Neuron (in vitro differentiated cells): ENCODE measurements around the gene ANKEF1.

Source experiments
- H2AFZ ChIP-seq: one replicate; pipeline ENCODE4 v1.6.1; 2013; ENCODE audit warnings: low read depth, mild to moderate bottlenecking, inconsistent platforms, low read length, moderate library complexity
- H3K27me3 ChIP-seq: one replicate; pipeline ENCODE4 v1.6.1; 2013; ENCODE audit warnings: low read length; ENCODE audit not compliant: insufficient read depth
- H3K36me3 ChIP-seq: one replicate; pipeline ENCODE4 v1.6.1; 2013; ENCODE audit warnings: low read length; ENCODE audit not compliant: insufficient read depth
- H3K4me1 ChIP-seq: one replicate; pipeline ENCODE4 v1.6.1; 2013; ENCODE audit warnings: low read length; ENCODE audit not compliant: insufficient read depth
- H3K4me3 ChIP-seq: 2 replicates; pipeline ENCODE4 v1.5.1; 2013; ENCODE audit warnings: mild to moderate bottlenecking, low read length, moderate library complexity
- H3K9me3 ChIP-seq: one replicate; pipeline ENCODE4 v1.6.1; 2013; ENCODE audit warnings: low read length

ANKEF1 gene

GRCh38 chr20:10077886-10078285 is 43.1 kb downstream of the ANKEF1 start:
- peaks cover 4% of the 10 kb centered on the region for H3K4me1 ChIP-seq
- no peaks in the 10 kb centered on the region for H3K27me3 ChIP-seq
- no peak overlapping the region for H2AFZ ChIP-seq
- H3K36me3 ChIP-seq = no peaks in the 10 kb centered on the region
- no peaks in the 10 kb centered on the region for H3K9me3 ChIP-seq
- H3K4me3 ChIP-seq = no peak overlapping the region

- Histone ChIP-seq H3K36me3 (no peaks in the 10 kb centered on the region), H3K4me3 (no peak overlapping the region), H2AFZ (no peak overlapping the region), H3K27me3 (no peaks in the 10 kb centered on the region), H3K4me1 (peaks cover 4% of the 10 kb centered on the region), H3K9me3 (no peaks in the 10 kb centered on the region)
These were observed 43.6 kb downstream of the ANKEF1 start for GRCh38 chr20:10078403-10078802.

- Histone ChIP-seq H3K27me3 (peaks cover 6% of the 10 kb centered on the region), H3K36me3 (no peaks in the 10 kb centered on the region), H2AFZ (no peak overlapping the region), H3K4me1 (peaks cover 4% of the 10 kb centered on the region), H3K9me3 (no peaks in the 10 kb centered on the region), H3K4me3 (no peak overlapping the region)
These were observed 45.2 kb downstream of the ANKEF1 start for GRCh38 chr20:10079964-10080363.

- Histone ChIP-seq H3K4me3 (no peak overlapping the region), H3K9me3 (no peaks in the 10 kb centered on the region)
These were observed 45.8 kb downstream of the ANKEF1 start for GRCh38 chr20:10080574-10080973.

GRCh38 chr20:10089871-10090587 is 55.2 kb downstream of the ANKEF1 start:
- Histone ChIP-seq H3K27me3 (no peaks in the 10 kb centered on the region), H3K9me3 (no peaks in the 10 kb centered on the region)

More at GRCh38 chr20:10080574-10080973, 45.8 kb downstream of the ANKEF1 start:
- Histone ChIP-seq H2AFZ (no peak overlapping the region), H3K27me3 (peaks cover 6% of the 10 kb centered on the region), H3K36me3 (no peaks in the 10 kb centered on the region), H3K4me1 (peaks cover 4% of the 10 kb centered on the region)

GRCh38 chr20:10090588-10091166 is 55.9 kb downstream of the ANKEF1 start:
- H2AFZ ChIP-seq = no peak overlapping the region
- H3K27me3 ChIP-seq = no peaks in the 10 kb centered on the region
- H3K9me3 ChIP-seq = no peaks in the 10 kb centered on the region
- H3K36me3 ChIP-seq = no peaks in the 10 kb centered on the region
- H3K4me3 ChIP-seq = no peak overlapping the region
- no peaks in the 10 kb centered on the region for H3K4me1 ChIP-seq

More at GRCh38 chr20:10089871-10090587, 55.2 kb downstream of the ANKEF1 start:
- no peak overlapping the region for H2AFZ ChIP-seq
- H3K36me3 ChIP-seq = no peaks in the 10 kb centered on the region
- H3K4me3 ChIP-seq = no peak overlapping the region
- no peaks in the 10 kb centered on the region for H3K4me1 ChIP-seq

GRCh38 chr20:10093087-10093591 is 58.4 kb downstream of the ANKEF1 start:
- Histone ChIP-seq H3K36me3 (no peaks in the 10 kb centered on the region), H3K4me3 (no peak overlapping the region), H2AFZ (no peak overlapping the region), H3K9me3 (no peaks in the 10 kb centered on the region), H3K27me3 (no peaks in the 10 kb centered on the region), H3K4me1 (no peaks in the 10 kb centered on the region)

- H3K9me3 ChIP-seq = no peaks in the 10 kb centered on the region
- no peaks in the 10 kb centered on the region for H3K36me3 ChIP-seq
- no peak overlapping the region for H3K4me3 ChIP-seq
- no peaks in the 10 kb centered on the region for H3K27me3 ChIP-seq
- no peaks in the 10 kb centered on the region for H3K4me1 ChIP-seq
- no peak overlapping the region for H2AFZ ChIP-seq
These were observed 59.9 kb downstream of the ANKEF1 start for GRCh38 chr20:10094566-10095173.

- H3K36me3 ChIP-seq = no peaks in the 10 kb centered on the region
- no peaks in the 10 kb centered on the region for H3K27me3 ChIP-seq
- no peak overlapping the region for H2AFZ ChIP-seq
- no peaks in the 10 kb centered on the region for H3K4me1 ChIP-seq
- H3K4me3 ChIP-seq = no peak overlapping the region
- no peaks in the 10 kb centered on the region for H3K9me3 ChIP-seq
These were observed 62.0 kb downstream of the ANKEF1 start for GRCh38 chr20:10096790-10097189.

GRCh38 chr20:10105046-10105445 is 70.3 kb downstream of the ANKEF1 start:
- Histone ChIP-seq H3K4me1 (no peaks in the 10 kb centered on the region), H3K36me3 (no peaks in the 10 kb centered on the region), H2AFZ (no peak overlapping the region), H3K9me3 (no peaks in the 10 kb centered on the region), H3K27me3 (no peaks in the 10 kb centered on the region), H3K4me3 (no peak overlapping the region)
